Inflammatory macrophage treated with lipopolysaccharide for 4 hours (primary cell): ENCODE data around the gene SON.
"Not testable (repeated sequence)": the region's sequence is repeated elsewhere in the genome, so short reads cannot be mapped to it uniquely, and the experiment has no call there.

ENCODE experiments used
- DNase-seq: peaks from one replicate; pipeline ENCODE4 v3.0.0-alpha.2; 2020

Gene SON, protein sequence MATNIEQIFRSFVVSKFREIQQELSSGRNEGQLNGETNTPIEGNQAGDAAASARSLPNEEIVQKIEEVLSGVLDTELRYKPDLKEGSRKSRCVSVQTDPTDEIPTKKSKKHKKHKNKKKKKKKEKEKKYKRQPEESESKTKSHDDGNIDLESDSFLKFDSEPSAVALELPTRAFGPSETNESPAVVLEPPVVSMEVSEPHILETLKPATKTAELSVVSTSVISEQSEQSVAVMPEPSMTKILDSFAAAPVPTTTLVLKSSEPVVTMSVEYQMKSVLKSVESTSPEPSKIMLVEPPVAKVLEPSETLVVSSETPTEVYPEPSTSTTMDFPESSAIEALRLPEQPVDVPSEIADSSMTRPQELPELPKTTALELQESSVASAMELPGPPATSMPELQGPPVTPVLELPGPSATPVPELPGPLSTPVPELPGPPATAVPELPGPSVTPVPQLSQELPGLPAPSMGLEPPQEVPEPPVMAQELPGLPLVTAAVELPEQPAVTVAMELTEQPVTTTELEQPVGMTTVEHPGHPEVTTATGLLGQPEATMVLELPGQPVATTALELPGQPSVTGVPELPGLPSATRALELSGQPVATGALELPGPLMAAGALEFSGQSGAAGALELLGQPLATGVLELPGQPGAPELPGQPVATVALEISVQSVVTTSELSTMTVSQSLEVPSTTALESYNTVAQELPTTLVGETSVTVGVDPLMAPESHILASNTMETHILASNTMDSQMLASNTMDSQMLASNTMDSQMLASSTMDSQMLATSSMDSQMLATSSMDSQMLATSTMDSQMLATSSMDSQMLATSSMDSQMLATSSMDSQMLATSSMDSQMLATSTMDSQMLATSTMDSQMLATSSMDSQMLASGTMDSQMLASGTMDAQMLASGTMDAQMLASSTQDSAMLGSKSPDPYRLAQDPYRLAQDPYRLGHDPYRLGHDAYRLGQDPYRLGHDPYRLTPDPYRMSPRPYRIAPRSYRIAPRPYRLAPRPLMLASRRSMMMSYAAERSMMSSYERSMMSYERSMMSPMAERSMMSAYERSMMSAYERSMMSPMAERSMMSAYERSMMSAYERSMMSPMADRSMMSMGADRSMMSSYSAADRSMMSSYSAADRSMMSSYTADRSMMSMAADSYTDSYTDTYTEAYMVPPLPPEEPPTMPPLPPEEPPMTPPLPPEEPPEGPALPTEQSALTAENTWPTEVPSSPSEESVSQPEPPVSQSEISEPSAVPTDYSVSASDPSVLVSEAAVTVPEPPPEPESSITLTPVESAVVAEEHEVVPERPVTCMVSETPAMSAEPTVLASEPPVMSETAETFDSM (N-terminal part only)

GRCh38 chr21:33542640-33543504 is at the start of gene SON:
TSS of gene SON (plus strand) at chr21:33543038. CDS start at chr21:33543093, 55 bp downstream.
- peak; percentile 100 for DNase-seq

GRCh38 chr21:33493756-33494155 is 49.1 kb upstream of the SON start:
- peak; percentile 38 for DNase-seq

DNA sequence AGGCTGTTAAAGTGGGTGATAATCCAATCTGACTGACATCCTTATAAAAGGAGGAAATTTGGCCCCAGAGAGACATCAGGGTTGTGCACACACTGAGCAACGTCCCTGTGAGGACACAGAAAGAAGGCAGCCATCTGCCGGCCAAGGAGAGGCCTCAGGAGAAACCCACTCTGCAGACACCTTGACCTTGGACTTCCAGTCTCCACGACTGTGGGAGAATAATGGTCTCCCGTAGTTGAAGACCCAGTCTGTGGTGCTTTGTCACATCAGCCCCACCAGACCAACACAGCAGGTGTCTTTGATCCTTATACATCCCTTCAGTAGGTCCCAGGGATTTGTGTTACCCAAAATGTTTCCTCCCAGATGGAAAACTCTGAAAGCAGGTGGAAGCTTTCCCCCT is 47.1 kb upstream of the SON start:
- no peak for DNase-seq

DNA sequence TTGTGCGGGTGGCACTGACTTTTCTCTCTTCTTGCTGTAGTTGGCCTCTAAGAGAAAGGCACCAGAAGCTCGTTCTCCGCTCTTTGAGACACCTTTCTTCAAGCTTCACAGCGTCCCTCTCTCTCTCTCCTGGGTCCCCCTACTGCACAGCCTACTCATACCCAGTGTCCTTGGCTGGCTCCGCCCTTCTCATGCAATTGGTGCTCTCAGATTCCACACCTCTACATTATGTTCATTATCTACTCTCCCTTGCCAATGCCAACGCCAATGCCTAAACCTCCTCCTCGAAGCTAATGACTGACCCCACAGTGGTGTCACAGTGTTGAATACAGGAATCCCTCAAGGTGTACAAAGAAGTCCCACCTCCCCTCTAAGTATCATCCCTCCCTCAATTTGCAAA is 46.5 kb upstream of the SON start:
- DNase-seq: no peak

GRCh38 chr21:33505833-33506232 is 37.0 kb upstream of the SON start:
- DNase-seq: no peak

- DNase-seq: not testable (repeated sequence)
These were observed 35.8 kb upstream of the SON start for GRCh38 chr21:33507003-33507402.

DNA sequence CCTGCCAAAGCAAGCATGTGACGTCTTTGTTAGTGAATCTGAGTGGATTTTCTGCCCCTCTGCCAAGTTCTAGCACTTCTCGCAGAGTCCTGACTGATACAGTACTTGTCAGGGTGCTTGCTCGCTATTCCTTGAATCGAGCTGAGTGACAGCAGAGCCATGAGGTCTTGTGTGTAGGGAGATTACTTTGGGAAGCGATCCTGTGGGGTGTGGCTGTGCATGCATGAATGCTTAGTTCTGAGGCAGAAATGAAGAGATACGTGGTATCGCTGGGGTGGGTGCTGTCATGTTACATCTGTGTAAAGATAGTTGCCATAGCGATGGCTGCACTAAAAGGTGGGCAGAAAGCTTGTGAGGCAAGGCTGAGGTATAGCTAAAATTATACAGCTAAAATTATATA is 32.0 kb upstream of the SON start:
- no peak for DNase-seq

DNA sequence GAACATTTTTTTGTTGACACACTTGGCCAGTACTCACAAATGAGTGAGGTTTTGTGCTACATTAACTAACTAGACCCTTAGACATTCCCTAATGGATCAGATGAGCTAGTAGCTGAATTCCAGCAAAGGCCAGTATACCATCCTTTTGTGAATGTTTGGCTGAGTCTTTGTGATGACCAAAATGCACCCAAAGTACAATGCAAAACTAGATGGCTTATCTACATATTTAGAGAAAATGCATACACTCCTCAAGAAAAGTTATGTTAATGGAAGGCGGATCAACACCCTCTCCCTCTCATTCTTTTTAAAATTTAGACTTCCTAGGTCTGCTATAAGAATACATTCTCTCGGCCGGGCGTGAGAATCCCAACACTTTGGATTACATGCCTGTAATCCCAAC is 31.2 kb upstream of the SON start:
- no peak for DNase-seq

- DNase-seq: no peak
These were observed 30.4 kb upstream of the SON start for GRCh38 chr21:33512481-33512880.

- peak; percentile 81 for DNase-seq
These were observed 28.6 kb upstream of the SON start for GRCh38 chr21:33514229-33514628.

DNA sequence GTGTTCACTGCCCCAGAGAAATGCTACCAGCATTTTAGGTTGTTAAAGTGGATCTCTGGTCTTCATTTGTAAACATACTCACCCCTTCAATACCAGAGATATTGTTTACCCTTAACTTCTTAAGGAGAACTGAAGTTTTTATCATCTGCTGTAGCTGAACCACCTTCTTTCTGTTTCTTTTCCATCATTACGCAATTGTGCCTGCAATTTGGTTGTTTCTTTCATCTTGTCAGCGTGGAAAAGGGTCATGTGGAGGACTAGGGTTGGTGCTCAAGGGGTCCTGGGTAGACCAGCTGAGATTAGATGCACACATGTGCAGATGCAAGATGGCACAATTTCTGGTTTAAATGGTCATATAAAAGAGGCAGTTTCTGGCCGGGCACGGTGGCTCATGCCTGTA is 23.9 kb upstream of the SON start:
- no peak for DNase-seq

DNA sequence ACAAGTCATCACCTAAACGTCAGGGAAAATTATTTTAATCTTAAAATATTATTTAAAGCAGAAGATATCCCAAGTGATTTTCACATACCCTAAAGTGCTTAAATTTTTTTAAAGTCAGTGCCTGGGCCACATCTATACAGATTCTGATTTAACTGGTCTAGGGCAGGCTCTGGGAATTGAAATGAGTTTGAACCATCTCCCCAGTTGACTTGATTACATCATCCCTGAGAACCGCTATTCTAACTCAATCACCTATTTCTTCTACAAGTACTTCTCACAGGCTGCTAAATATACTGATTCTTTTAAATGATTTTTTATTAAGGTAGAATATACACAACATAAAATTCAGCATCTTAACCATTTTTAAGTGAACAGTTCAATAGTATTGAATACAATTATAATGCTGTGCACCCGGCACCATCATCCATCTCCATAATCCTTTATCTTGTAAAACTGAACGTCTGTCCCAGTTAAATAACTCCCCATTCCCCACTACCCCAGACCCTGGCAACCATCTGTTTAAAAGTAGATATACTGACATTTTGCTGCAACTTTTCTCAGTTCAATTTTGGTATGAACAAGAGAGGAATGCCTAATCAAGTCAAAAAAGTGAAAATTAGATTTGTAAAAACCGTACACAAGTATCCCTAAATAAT is 20.4 kb upstream of the SON start:
- no peak for DNase-seq

DNA sequence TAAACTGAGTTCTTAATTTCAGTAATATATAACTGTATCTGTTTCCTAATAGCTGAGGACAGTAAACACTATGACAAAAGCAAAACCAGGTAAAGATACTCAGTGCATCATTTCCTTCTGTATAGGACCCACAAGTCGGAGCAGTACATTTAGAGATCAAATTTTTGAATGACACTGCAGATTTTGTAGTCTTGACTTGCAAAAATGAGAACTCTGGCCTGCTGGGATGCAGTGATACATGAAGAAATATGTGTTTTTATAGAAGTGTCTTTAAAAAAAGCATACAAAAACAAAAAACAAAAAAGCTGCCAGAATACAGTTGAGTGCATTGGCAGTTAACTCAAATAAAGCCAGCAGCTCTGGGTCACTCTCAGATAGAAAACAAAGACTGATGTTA is 19.9 kb upstream of the SON start:
- no peak for DNase-seq

DNA sequence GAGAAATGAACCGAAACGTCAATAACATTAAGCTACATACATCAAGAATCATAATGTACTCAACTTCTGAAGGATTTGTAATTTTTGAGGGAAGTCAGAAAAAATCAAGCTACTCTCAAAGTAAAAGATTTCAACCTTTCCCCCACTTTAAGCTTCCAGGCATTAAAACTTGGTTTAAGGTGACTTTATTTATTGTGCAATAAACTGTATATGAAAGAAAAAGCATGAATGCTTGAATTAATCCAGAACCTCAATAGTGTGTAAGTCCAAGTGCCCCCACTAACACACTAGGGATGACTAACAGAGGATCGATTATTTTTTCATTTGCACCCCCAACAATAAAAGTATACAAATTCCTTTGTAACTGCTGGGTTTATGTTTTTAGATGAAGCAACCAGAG is 11.8 kb upstream of the SON start:
- no peak for DNase-seq

DNA sequence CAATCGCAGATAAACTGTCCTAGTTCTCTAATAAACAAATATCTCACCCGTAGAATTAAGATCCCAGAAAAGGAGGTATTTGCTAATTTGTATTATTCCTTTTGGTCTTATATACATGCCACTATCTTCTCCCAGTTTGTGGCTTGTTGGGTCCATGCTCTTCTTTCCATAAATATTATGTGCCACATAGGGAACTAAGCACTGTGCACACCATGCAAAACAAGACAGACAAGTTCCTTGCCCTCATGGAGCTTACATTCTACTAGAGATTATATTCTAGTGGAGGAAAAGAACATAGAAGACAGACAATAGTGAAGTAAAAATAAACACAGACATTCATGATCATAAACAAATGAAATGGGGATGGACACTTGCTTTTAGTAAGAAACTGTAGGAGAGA is 5.6 kb upstream of the SON start:
- DNase-seq: no peak

DNA sequence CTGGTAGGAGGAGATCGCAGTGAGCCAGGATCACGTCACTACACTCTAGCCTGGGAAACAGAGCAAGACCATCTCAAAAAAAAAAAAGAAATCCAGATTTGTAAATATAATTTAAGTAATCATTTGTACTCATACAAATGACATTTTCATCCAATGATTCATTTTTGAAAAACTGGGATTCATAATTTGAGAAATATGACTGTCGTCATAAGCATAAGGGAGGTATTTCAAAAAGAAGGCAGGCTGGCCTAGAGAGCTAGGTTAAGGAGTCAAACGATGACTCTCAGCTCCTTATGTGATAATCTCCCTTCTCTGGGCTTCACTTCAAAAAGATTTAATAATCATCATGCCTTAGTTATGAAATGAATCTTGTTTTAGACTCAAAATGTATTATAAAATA is 3.2 kb upstream of the SON start:
- DNase-seq: no peak

- DNase-seq: no peak
These were observed 2.1 kb upstream of the SON start for GRCh38 chr21:33540711-33541104.

GRCh38 chr21:33541105-33541711 is 1.6 kb upstream of the SON start:
- DNase-seq: peak; percentile 17

DNA sequence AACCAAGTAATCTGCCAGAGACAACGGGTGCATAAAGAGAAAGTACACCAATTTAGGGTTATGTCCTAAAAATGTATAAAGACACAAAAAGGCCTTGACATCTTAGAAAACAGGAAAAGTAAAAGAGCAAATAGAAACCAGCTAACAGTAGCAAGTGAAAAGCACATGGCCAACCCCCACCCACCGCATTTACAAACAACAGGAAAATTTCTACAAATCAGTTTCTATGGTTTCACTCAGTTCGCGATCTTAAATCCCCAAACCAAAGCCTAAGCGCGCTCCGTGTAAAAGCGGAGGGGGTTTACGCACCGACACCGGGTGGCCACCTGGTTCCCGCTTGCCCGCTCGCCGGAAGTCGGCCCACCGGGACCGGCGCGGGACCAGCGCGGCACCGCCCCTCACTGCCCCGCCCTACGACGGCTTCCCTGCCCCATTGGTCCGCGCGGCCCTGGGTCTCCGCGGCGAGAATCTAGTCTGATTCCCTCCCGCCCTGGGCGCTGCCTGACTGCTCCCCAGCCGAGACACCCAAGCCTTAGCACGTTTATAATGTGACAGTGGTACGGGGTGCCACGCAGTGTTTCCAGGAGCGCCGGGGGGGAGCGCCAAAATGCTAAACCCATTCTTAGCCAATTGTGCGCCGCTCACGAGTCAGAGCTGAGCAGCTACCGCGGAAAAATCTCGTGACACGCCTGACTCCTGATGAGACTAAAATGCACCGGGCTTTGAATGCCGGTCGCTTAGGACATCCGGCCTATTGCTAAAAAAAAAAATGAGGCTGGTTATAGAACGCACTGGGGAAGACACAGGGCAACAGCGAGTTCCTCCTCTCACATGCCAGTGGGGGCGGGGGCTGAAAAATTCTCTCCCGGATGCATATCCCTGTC is 840 bp upstream of the SON start, which contains the start of gene GART:
Gene GART, minus strand, starts transcription at position 362 of the 884 bp plus-strand sequence. CDS start 2,802 bp downstream, outside the sequence.
- peak; percentile 79 for DNase-seq
